Retinal pigment epithelial cell (primary cell): ENCODE data around the gene KRTAP9-3.
"Not testable (repeated sequence)": the region's sequence is repeated elsewhere in the genome, so short reads cannot be mapped to it uniquely, and the experiment has no call there.

Experiments
- DNase-seq: peaks from one replicate; pipeline ENCODE4 v3.0.0-alpha.2; 2010; ENCODE audit warnings: low read depth
- H3K4me3 ChIP-seq: 2 replicates; pipeline ENCODE4 v1.5.1; 2011; ENCODE audit warnings: mild to moderate bottlenecking, low read length, control low read depth, moderate library complexity
- CTCF ChIP-seq: conservative IDR thresholded peaks from 2 replicates; pipeline ENCODE4 v1.5.1; 2011; ENCODE audit warnings: low read depth, low read length, control low read depth, inconsistent platforms

The KRTAP9-3 gene

DNA sequence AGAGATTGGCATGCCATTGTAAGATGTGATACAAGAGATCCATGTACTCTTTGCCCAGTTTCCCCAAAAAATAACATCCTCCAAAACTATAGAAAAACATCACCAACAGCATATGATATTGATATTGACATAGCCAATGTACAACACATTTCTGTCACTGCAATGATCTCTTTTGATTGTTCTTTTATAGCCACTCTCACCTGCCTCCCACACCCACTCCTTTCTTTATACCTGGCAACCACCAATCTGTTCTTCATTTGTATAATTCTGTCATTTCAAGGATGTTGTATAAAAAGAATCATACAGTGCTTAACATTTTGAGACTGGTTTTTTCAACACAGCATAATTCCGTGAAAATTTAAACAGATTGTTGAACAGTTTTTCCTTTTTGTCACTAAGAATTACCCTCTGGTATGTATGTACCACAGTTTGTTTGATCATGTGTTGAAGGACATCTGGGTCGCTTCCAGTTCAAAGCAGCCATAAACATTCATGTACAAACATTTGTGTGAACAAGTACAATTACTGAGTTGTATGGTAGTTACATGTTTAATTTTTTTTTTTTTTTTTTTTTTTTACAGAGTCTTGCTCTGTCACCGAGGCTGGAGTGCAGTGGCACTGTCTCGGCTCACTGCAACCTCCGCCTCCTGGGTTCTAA is 32.7 kb upstream of the KRTAP9-3 start:
- H3K4me3 ChIP-seq, result no peak overlapping the region
- no peak for TF ChIP-seq CTCF
- DNase-seq, result no peak

GRCh38 chr17:41211845-41212466 is 20.3 kb upstream of the KRTAP9-3 start:
- DNase-seq, result no peak
- no peak overlapping the region for H3K4me3 ChIP-seq
- no peak for TF ChIP-seq CTCF

DNA sequence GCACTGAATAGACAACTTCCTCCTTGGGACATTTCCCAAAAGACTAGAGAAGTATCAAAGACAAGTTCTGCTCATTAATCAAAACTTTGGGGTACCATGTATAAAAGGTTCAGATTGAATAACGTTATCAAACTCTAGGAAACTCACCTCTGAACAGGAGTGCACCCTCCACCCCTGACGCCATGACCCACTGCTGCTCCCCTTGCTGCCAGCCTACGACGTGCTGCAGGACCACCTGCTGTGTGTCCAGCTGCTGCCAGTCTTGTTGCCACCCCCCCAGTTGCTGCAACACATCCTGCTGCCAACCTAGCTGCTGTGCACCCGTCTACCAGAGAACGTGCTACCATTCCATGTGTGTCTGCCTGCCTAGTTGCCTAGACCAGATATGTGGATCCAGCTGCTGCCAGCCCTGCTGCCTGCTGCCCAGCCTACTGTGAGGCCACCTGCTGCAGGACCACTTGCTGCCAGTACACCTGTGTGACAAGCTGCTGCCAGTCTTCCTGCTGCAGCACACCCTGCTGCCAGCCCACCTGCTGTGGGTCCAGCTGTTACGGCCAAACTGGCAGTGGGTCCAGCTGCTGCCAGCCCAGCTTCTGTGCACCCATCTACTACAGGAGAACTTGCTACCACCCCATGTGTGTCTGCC is 19.6 kb upstream of the KRTAP9-3 start:
- no peak for DNase-seq
- TF ChIP-seq CTCF, result no peak

DNA sequence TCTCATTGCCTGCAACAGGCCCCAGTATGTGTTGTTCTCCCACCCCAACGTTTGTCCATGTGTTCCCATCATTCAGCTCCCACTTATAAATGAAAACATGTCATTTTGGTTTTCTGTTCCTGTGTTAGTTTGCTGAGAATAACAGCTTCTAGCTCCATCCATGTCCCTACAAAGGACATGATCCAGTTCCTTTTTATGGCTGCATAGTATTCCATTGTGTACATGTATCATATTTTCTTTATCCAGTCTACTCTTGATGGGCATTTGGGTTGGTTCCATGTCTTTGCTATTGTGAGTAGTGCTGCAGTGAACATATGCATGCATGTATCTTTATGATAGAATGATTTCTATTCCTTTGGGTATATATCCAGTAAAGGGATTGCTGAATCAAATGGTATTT is 16.6 kb upstream of the KRTAP9-3 start:
- no peak overlapping the region for H3K4me3 ChIP-seq
- no peak for DNase-seq
- TF ChIP-seq CTCF, result no peak

More for the DNA sequence above, 19.6 kb upstream of the KRTAP9-3 start:
- H3K4me3 ChIP-seq, result no peak overlapping the region

GRCh38 chr17:41223821-41224220 is 8.4 kb upstream of the KRTAP9-3 start:
- DNase-seq, result no peak
- no peak overlapping the region for H3K4me3 ChIP-seq
- TF ChIP-seq CTCF, result no peak

- TF ChIP-seq CTCF, result no peak
- no peak overlapping the region for H3K4me3 ChIP-seq
- no peak for DNase-seq
These were observed 6.2 kb upstream of the KRTAP9-3 start for GRCh38 chr17:41226051-41226450.

DNA sequence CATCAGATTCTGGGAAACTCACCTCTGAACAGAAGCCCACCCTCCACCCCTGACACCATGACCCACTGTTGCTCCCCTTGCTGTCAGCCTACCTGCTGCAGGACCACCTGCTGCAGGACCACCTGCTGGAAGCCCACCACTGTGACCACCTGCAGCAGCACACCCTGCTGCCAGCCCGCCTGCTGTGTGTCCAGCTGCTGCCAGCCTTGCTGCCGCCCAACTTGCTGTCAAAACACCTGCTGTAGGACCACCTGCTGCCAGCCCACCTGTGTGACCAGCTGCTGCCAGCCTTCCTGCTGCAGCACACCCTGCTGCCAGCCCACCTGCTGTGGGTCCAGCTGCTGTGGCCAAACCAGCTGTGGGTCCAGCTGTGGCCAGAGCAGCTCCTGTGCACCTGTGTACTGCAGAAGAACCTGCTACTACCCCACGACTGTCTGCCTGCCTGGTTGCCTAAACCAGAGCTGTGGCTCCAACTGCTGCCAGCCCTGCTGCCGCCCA is 5.6 kb upstream of the KRTAP9-3 start, which contains the start of gene KRTAP9-2:
KRTAP9-2 (plus strand) TSS at position 51 of the 498 bp plus-strand sequence; CDS start at position 58, 7 bp downstream.
- not testable (repeated sequence) for H3K4me3 ChIP-seq, DNase-seq
